ENCODE measurements around the gene OGG1. TPM values are rescaled to one million over a fixed set of nuclear protein-coding genes. Genes with fewer than 3 reads are reported as not detected.

Gene OGG1
- total and polyA plus RNA-seq, 11 donors, result 6.2 to 14.8 (median 9.5) TPM

DNA sequence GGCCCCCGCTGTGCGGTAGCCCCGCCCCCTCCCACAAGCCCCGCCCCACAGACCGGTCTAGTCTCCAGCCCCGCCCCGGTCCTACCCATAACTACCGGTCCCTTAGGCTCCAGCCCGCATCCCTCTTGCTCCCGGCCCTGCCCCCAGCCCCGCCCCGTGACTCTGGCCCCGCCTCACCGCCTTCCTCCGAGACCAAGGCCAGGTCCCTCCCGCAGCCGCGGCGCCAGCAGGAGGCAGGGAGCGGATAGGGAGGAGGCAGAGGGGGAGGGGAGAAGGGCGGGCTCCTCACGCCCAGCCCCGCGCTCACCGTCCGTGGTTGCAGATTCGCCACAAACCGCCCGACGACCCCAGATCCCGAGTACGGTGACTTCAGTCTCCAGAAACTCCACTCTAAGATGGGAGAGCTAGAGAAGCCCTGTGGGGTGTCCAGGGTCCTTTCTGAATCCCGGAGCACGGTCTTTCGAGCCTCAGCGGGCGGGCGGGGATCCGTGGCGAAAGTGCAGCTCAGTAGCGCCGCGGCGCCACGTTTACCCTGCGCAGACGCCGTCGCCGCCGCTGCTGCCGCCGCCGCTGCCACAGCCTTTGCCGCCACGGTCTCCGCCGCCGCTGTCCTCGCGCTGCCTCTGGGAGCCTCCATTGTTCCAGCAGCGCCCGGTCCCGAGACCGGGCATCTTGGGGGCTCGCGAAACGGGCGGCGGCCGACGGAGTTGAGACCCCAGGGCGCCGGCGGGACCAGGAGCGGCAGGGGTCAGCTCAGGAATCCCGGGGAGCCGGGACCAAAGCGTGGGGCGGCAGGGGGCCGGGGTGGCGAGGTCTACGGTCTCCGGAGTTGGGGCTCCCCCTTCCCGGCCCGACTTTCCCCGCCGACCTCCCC is 18.3 kb upstream of the OGG1 start, which contains the start of gene BRPF1:
TSS of gene BRPF1 (plus strand) at position 530 of the 874 bp plus-strand sequence. CDS start 2,406 bp downstream, outside the sequence.
- peaks cover 0 to 27% (median 23%) of the 10 kb centered on the region in 9 donors for H3K36me3 ChIP-seq
- no peaks in the 10 kb centered on the region for H3K27me3 ChIP-seq
- peak within 1 kb of the TSS; percentile 82 to 100 (median 98) for H3K4me3 ChIP-seq
- peaks cover 9 to 52% (median 24%) of the 10 kb centered on the region in 12 donors for H3K4me1 ChIP-seq
- intact Hi-C loops (cut with DNase I), result loop anchor here in 7 of 10 donors (1.0 to 10.0 kb wide), 7 partner anchors 18 to 229 kb away; partner anchors contain the start of genes ARPC4 (in 4 of the 7), OGG1 (in 4 of the 7) and TADA3 (in 4 of the 7)
- no peaks in the 10 kb centered on the region for H3K9me3 ChIP-seq
- 0 to 1% (median 0%) methylated on average over 44 to 88 of the region's 88 CpGs for whole genome bisulfite sequencing, 4 donors
- TF ChIP-seq, protein P1, sequence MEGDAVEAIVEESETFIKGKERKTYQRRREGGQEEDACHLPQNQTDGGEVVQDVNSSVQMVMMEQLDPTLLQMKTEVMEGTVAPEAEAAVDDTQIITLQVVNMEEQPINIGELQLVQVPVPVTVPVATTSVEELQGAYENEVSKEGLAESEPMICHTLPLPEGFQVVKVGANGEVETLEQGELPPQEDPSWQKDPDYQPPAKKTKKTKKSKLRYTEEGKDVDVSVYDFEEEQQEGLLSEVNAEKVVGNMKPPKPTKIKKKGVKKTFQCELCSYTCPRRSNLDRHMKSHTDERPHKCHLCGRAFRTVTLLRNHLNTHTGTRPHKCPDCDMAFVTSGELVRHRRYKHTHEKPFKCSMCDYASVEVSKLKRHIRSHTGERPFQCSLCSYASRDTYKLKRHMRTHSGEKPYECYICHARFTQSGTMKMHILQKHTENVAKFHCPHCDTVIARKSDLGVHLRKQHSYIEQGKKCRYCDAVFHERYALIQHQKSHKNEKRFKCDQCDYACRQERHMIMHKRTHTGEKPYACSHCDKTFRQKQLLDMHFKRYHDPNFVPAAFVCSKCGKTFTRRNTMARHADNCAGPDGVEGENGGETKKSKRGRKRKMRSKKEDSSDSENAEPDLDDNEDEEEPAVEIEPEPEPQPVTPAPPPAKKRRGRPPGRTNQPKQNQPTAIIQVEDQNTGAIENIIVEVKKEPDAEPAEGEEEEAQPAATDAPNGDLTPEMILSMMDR (IDR thresholded peaks at IDR 0.05), result peak in 5 of 12 donors; percentile 8 to 28 (median 21)
- peak in 1 of 2 donors; percentile 61 for TF ChIP-seq POLR2A (IDR thresholded peaks at IDR 0.05)
- peak; percentile 99 to 100 (median 99) for ATAC-seq
- DNase-seq, result peak; percentile 99 to 100 (median 100)
- H3K27ac ChIP-seq, result peak within 1 kb of the TSS; percentile 91 to 100 (median 97)

DNA sequence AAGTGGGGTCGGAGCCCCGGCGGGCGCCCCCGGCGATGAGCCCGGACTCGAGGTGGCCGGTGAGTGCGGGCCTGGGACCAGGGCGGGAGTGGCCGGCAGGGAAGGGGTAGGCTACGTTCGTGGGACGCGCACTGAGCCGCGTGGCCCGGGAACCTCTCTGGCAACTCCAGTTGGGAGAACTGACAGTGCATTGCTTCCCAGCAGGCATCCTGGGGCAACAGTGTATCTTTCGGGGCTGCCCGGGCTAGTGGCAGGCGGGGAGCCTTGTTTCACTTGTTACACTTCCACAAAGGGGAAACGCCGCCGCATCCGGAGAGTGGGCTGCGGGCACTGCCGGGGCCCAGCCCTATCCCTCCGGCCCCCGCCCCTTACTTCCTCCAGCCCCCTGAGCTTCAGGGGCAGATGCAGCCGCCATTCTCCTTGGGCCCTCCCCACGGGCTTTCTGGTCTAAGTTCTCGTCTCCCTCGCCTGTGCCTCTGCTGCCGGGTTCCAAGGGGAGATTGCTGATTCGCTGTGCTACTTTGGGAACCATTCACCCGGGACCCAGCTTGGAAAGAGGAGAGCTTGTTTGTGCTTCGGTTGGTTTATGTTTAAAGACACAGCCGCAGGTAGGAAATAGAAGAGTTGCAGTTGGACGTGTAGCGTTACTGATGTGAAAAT is 17.5 kb upstream of the OGG1 start:
- Histone ChIP-seq H3K9me3 (no peaks in the 10 kb centered on the region), H3K4me1 (peaks cover 9 to 48% (median 27%) of the 10 kb centered on the region in 12 donors), H3K27me3 (no peaks in the 10 kb centered on the region), H3K4me3 (peak overlapping the region; percentile 82 to 100 (median 98)), H3K36me3 (peaks cover 0 to 35% (median 31%) of the 10 kb centered on the region in 9 donors), H3K27ac (peak overlapping the region; percentile 91 to 100 (median 97))
- 1 to 2% (median 2%) methylated on average over 38 to 41 of the region's 41 CpGs for WGBS, 4 donors
- intact Hi-C loops (cut with DNase I), result loop anchor here in 5 of 10 donors (5.0 to 10.0 kb wide), 4 partner anchors 60 to 230 kb away; partner anchors contain the start of genes ARPC4 (in 3 of the 5) and TADA3 (in 3 of the 5)
- DNase-seq, result peak in 2 of 5 donors; percentile 21 to 49
- TF ChIP-seq POLR2A (IDR thresholded peaks at IDR 0.05), result no peak
- TF ChIP-seq, protein P1 (IDR thresholded peaks at IDR 0.05), result no peak
- peak in 2 of 4 donors; percentile 0 to 3 for ATAC-seq

DNA sequence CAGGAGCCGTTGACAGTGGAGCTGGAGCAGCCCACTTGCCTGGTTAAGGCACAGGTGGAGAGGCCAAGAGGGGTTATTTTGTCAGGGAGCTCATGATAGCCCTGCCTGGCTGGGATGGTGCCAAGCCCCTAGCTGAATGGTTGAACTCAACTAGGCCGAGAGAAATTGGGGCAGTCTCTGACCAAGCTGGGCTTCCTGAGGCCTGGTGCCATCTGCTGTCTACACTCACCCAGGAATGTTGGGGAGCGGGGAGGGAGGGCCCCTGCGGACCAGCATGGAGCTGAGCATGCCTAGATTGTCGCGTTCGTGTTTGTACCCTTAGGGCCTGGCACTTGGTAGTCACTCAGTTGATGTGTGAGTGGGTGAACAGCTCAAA is 17.0 kb upstream of the OGG1 start:
- Histone ChIP-seq H3K9me3 (no peaks in the 10 kb centered on the region), H3K4me3 (peak overlapping the region; percentile 82 to 100 (median 98)), H3K4me1 (peaks cover 9 to 47% (median 28%) of the 10 kb centered on the region in 12 donors), H3K27ac (peak overlapping the region in 6 of 12 donors; percentile 95 to 99 (median 96)), H3K27me3 (no peaks in the 10 kb centered on the region), H3K36me3 (peaks cover 0 to 40% (median 36%) of the 10 kb centered on the region in 9 donors)
- ATAC-seq (no peak), DNase-seq (no peak)
- intact Hi-C loops (cut with DNase I), result loop anchor here in 5 of 10 donors (5.0 to 10.0 kb wide), 4 partner anchors 60 to 230 kb away; partner anchors contain the start of genes ARPC4 (in 3 of the 5) and TADA3 (in 3 of the 5)
- TF ChIP-seq POLR2A (IDR thresholded peaks at IDR 0.05), result no peak
- TF ChIP-seq, protein P1 (IDR thresholded peaks at IDR 0.05), result no peak
- 32 to 44% (median 38%) methylated on average over 6 to 7 of the region's 7 CpGs for WGBS, 4 donors
